HG03575 (cell line): ENCODE data around the gene STXBP6.

Source experiments
- ATAC-seq: cut with Tn5 transposase; IDR thresholded peaks from one replicate; pipeline ENCODE4 v1.9.1; 2021; ENCODE audit not compliant: unreplicated experiment, insufficient number of reproducible peaks, low FRiP score; ENCODE audit errors: extremely low read depth

Gene STXBP6

GRCh38 chr14:24993631-24994030, 56.3 kb downstream of the STXBP6 start:
- ATAC-seq: no peak

- no peak for ATAC-seq
These were observed 57.2 kb downstream of the STXBP6 start for GRCh38 chr14:24992624-24993360.

- ATAC-seq: no peak
These were observed 58.1 kb downstream of the STXBP6 start for GRCh38 chr14:24991821-24992220.

GRCh38 chr14:24991288-24991687, 58.7 kb downstream of the STXBP6 start:
- ATAC-seq: no peak

GRCh38 chr14:24990773-24991172, 59.2 kb downstream of the STXBP6 start:
- ATAC-seq: no peak

GRCh38 chr14:24990050-24990449, 59.9 kb downstream of the STXBP6 start:
- ATAC-seq: no peak

GRCh38 chr14:24988760-24989159, 61.2 kb downstream of the STXBP6 start:
- no peak for ATAC-seq

- no peak for ATAC-seq
These were observed 63.6 kb downstream of the STXBP6 start for GRCh38 chr14:24986206-24986893.

GRCh38 chr14:24984846-24985589, 64.9 kb downstream of the STXBP6 start:
- ATAC-seq: no peak

- no peak for ATAC-seq
These were observed 67.3 kb downstream of the STXBP6 start for GRCh38 chr14:24982472-24983155.

- no peak for ATAC-seq
These were observed 70.2 kb downstream of the STXBP6 start for GRCh38 chr14:24979725-24980239.

- peak; percentile 82 for ATAC-seq
These were observed 70.9 kb downstream of the STXBP6 start for GRCh38 chr14:24978862-24979724.

- no peak for ATAC-seq
These were observed 73.3 kb downstream of the STXBP6 start for GRCh38 chr14:24976602-24977001.

GRCh38 chr14:24975393-24975792, 74.6 kb downstream of the STXBP6 start:
- ATAC-seq: no peak

- no peak for ATAC-seq
These were observed 75.2 kb downstream of the STXBP6 start for GRCh38 chr14:24974591-24975374.

- ATAC-seq: no peak
These were observed 77.1 kb downstream of the STXBP6 start for GRCh38 chr14:24972844-24973243.

- no peak for ATAC-seq
These were observed 78.7 kb downstream of the STXBP6 start for GRCh38 chr14:24971255-24971654.

GRCh38 chr14:24966579-24966964, 83.4 kb downstream of the STXBP6 start:
- no peak for ATAC-seq
